ENCODE measurements around the gene SLC38A2.
"Not testable (repeated sequence)": the region's sequence is repeated elsewhere in the genome, so short reads cannot be mapped to it uniquely, and the experiment has no call there.

Gene SLC38A2

DNA sequence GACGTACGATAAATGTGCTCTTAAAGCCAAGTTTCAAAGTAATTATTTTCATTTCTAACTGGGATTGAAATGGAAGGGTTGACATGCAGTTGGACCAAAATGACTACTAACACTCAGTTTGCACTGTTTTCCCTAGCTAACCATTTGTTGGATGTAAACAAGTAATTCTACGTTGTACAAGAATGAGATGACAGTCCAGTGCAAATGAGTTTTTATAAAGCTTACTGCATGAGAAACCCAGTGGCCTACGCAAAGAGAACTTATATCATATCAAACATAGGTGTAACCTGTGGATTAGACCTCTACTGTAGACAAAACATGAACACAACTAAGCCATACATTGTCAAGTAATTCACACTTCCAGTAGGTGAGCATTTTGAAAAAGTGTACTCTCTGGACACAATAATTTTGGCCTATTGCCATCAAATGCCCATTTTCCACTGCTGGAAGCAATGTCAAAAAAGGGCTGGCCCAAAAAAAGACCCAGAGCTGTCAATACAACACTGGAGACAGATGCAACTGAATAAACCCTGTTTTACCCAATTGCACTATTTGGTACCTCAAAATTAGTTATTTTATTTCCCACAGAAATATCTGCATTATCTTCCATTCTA is 12.8 kb downstream of the SLC38A2 start:
- no peak for DNase-seq

DNA sequence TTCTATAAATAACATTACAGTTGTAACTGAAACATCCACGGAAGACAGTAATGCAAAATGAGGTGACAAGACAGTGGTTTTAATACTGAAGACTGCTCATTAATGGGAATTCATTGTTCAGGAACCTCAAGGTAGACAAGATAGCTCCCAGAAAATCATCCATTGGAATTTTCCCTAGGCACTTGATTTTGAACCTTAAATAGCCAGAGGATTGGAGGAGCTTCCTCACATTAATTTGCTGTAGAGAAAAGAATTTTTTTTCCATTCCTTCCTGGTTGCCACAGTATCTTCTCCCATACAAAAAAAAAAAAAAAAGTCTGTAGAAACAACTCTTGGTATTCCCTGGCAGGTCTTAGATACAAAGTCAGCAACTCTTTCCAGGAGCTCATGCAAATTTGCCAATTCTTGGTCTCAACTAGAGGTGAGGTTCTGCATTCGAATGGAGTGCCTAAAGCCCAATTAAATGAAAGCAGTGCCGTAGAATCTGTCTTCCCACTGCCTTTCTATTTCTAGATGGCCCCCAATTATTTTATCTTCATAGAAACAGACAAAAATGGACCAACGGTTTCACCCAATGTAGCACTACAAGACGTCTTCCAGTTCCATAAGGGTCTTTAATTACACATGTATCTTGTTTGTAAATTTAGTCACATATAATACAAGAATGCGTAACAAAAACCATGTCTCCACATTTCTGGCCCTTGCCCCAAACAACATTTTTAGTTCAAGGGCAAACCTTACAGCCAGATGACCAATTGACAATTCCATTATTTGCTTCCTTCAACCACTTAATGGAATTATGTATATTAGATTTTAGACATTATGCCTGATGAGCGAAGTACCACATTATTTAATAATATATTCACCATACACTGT is 13.5 kb downstream of the SLC38A2 start:
- DNase-seq = no peak

DNA sequence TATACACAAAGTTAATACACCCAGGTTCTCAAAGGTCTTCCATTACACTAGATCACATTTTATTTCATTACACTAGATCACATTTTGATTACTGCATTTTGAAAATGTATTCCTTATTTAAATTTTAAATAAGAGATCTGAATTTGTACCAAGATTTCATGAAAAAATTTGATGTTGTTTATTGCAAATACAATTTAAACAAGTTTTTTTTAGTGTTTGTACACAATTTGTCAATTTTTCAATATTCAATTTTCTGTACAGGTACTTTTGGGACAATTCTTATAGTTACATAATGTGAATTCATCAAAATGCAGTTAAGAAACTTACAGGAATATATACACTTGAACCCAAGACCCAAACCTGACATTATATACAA is 14.3 kb downstream of the SLC38A2 start:
- no peak for DNase-seq

DNA sequence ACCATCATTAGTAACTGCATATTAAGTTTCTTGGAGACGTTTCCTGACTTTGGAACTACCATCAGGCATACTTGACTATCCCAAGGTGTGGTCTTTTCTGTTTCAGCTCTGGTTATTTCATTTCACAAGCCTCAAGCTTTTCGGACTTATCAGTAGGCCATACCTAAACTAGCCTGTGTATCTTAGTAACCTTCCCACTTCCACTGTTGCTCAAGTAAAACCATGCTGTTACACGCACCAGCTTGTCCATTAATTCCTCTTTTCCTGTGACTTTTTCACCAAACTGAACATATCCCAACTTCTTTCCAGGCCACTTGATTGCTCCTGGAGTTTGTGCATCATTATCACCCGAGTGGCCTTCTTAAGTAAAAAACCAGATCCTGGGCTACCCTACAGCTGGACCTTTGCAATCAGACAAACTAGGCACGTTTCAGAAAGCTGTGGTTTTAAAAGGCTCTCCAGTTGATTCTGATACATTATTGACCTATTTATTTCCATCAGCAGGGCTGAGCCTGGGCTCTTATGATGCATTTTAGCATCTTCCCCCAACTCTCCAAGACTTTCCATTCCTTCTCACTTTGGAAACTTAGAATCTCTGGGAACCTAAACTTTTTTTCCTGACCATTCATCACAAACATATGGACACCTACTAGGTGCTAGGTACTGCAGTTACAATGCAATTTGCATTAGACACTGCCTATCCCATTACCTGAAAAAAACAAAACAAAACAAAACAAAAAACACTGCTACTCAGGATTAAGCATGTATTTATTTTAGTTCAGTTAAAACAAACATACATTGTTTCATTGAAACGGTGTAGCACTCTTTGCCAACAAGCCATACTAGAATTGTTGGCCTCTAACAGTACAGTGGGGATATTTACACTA is 14.9 kb downstream of the SLC38A2 start:
- no peak for DNase-seq

DNA sequence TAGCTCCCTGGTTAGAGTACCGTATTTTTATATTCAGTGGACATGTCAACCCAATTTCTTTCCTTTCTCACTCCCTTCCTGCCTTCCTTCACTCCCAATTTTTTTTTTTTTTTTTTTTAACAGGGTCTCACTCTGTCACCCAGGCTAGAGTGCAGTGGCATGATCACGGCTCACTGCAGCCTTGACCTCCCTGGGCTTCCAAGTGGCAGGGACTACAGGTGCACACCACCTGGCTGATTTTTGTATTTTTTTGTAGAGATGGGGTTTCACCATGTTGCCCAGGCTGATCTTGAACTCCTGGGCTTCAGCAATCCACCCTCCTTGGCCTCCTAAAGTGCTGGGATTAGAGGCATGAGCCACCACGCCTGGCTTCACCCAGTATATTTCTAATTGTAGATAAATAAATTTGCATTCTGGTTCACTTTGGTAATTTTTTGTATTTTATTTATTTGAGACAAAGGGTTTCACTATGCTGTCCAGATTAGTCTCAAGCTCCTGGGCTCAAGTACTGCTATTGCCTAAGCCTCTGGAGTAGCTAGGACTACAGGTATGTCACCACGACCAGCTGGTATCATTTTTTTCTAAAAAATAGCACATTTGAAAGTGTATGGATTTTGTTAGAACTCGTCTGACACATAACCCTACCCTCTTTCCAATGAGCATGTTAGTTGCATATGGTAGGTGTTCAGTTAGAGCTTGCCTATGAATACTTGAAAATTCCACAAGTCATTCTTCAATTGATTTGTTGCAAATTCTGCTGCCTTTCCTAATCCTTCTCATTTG is 15.7 kb downstream of the SLC38A2 start:
- DNase-seq = no peak

DNA sequence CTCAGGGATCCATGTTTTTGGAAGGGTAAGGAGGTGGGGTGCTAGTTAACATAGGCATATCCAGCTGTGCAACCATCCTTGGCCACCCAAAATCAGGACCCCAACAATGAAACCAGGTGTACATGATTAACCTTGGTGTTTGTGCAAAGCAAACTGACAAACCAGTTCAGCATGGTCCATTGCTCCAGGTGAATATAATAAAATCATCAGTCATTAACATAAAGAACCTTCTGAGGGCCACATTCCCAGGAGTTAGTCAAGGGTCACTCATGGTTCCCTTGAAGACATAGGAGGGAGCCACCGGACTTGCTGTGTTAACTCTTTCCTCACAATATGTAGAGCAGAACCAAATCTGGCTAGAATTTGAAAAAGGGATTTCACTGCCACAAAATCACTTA is 17.8 kb downstream of the SLC38A2 start:
- DNase-seq = no peak

DNA sequence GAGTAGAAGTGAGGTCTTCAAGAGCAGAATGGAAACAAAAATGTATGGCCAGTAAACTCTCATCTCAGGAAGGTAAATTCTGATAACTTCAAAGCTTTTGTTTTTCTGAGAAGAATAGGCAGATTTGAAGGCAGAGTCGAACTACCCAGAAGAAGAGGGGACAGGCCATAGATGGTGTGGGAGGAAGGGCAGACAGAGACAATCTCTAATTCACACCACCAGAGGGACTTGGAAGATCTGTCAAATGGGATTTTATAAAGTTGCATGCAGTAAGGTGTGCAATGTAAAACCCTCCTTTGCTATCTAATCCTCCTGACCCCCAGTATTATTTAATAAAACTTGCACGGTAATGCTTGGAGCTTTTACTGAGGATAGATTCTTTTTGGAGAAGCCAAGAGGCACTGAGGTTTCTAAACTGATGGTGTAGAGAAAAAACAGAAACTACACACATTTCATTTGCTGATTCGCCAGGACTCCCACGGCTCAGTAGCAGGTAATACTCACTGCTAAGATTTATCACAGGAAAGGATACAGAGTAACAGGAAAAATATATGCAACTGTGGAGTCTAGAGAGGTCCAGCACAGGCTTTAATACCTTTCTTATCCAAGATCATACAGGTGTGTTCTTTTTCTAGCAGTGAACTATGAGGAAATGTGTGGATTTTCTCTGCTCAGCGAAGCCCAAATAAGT is 18.3 kb downstream of the SLC38A2 start:
- no peak for DNase-seq

DNA sequence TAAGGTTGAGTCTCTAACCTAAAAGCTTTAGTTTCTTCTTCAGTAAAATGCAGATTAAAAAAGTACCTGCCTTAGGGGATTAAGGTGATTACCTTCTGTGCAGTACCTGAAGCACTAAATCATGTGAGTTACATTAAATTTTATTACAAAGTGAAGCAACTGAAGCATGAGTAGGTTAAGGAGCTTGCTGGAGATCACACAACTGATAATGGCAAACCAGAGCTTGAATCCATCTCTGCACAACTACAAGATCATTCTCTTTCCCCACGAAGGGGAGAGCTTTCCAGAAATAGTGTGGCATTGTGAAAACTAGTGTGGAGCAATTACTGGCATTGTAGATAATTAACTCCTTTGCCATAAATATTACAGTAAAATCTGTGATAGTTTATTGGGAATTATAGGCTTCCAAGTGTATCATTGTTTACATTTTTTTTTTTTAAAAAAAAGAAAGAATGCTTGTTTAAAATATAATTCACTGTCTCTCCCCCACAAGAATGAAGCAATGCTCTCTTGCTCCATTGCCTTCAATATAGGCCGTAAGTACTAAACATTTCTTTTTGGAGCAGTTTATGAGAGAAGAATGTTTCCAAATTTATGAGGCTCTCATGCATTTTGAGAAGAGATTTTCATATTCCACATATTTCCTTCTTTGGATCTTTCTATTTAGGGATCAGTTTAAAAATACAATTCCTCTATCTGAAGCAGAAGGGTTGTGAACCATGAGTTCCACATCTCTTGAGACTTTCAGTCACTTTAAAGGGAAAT is 20.5 kb downstream of the SLC38A2 start:
- DNase-seq = no peak

DNA sequence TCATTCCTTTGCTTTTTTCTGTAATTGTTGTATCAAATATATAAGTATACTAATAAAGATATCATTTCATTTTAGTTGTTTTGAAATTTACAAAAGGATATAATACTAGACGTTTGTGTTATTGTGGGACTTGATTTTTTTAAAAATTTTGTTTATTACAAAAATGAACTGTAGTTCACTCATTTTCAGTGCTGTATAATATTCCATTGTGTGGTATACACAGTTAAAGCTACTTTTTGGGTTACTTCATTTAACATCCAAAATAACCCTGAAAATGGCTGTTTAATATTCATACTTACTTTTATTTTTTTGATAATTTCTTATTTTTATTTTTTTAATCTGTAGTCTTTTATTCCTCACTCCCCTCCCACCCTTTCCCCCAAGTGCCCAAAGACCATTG is 21.4 kb downstream of the SLC38A2 start:
- no peak for DNase-seq

DNA sequence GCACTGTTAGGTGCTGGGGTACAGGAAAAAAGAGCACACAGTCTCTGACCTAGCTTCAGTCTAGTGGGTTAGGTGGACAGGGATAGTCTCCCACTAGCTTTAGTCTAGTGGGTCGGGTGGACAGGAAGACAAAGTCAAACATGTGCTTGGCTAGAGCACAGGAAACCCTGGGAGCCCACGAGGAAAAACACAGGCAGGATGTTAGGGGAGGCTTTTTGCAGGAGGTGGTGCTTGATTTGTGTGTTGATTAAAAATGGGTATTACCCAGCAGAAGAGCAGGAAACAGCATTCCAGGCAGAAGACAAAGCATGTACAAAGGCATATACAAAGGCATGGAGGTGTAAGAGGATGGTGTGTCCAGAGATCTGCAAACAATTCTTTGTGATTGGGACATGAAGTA is 23.3 kb downstream of the SLC38A2 start:
- DNase-seq = no peak

DNA sequence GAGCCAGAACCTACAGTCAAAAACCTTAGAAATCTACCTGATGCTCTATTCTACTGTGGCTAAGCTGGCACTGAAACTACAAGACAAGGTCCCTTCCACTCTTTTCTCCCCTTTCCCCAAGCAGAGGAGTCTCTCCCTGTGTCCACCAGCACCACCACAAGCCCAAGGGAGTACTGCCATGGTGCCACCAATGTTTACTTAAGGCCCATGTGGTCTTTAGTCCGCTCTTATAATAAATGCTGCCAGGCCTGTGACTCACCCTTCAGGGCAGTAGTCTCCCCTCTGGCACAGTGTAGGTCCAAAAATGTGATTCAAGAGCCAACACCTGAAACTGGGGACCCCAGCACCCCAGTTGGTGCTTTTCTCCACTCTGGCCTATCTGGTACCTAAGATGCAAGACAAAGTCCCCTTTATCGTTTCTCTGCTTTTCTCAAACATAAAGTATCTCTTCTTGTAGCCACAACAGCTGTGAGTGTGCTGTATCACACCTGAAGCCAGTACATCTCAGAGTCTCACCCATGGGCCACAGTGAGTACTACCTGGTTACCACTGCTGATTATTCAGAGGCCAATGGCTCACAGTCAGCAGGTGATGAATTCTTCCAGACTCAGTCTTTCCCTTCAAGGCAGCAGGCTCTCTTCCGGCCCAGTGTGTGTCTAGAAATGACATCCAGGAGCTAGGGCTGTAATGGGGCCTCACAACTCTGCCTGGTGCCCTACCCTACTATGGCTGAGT is 29.3 kb downstream of the SLC38A2 start:
- no peak for DNase-seq

DNA sequence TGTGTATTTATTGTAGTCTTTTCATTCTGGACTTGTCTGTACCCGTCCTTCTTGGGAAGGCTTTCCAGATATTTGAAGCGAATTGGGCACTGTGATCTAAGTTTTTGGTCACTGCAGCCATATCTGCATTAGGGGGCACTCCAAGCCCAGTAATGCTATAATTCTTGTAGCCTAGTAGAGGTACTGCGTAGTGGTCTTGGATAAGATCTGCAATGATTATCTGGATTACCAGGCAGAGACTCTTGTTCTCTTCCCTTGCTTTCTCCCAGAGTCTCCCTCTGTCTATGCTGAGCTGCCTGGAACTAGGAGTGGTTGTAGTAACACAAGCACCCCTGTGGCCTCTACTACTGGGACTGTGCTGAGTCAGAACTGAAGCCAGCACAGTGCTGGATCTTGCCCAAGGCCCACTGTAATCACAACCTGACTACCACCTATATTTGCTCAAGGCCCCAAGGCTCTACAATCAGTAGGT is 30.0 kb downstream of the SLC38A2 start:
- no peak for DNase-seq

DNA sequence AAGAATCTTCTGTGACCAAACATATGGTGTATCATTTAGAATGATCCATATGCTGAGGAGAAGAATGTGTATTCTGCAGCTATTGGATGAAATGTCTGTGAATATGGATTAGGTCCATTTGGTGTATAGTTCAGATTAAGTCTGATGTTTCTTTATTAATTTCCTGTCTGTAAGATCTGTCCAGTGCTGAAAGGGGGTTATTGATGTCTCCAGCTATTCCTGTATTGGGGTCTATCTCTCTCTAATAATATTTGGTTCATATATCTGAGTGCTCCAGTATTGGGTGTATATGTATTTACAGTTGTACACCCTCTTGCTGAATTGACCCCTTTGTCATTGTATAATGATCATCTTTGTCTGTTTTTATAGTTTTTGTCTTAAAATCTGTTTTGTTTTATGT is 33.5 kb downstream of the SLC38A2 start:
- DNase-seq = no peak

DNA sequence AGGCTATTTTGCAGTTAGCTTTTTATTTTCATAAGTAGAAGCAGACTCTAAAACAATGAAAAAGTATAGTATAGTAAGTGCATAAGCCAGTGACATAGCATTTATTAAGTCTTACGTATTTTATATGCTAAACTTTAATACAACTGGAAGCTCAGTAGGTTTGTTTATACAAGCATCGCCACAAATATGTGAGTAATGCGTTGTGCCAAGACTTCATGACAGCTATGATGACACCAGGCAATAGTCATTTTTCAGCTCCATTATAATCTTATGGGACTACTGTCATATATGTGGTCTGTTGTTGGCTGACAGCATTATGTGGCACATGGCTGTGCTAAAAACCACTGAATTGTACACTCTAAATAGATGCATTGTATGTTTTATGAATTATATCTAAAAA is 40.3 kb downstream of the SLC38A2 start:
- DNase-seq = no peak

DNA sequence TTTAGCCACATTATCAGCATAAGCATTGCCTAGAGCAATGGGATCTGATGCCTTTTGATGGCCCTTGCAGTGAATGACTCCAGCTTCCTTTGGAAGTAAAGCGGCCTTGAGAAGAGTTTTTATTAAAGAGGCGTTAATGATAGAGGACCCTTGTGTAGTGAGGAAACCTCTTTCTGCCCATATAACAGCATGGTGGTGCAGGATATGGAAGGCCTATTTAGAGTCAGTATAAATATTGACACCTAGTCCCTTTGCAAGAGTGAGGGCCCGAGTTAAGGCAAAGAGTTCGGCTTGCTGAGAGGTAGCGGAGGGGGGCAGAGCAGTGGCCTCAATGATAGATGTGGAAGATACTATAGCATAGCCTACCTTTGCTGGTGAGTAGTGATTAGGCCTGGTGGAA is 47.5 kb downstream of the SLC38A2 start:
- DNase-seq = not testable (repeated sequence)

DNA sequence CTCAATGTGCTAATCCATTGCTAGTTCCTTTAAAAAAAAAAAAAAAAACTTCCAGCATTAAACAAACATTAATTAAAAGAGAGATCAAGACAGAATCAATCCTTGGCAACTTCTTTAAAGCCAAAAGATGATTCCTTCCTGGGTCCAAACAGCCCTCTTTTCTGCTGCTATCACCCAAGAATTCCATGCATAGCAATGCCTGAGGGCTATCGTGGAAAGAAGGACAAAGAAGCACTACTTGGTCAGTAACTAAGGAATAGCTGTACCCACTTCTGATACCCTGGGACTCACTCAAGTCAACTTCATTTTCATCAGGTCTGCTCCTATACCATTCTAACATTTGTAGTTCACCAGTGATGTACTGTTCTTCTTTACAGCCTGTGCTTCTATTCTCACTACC is 51.8 kb downstream of the SLC38A2 start:
- DNase-seq = no peak

DNA sequence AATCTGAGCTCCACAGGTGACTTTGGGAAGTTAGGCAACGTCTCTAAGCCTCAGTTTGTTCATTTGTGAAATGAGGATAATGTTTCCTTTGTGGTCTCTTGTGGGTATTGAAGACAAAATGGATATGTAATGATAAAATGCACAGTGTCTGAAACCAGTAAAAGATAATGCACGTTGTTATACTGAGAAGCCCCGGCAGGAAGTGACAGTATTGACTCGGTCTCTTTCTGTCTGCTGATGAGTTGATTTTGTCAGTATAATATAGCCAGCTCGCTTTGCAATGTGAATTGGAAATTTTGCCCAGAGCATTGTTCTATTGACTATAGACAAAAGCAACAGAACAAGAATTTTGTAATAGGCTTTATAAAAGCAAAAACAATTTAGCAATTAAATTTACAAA is 54.5 kb downstream of the SLC38A2 start:
- DNase-seq = no peak
